GM13977 (cell line): Measurements from ENCODE around the gene CENPK.

Source experiments
- DNase-seq: peaks from one replicate; pipeline ENCODE4 v3.0.0; 2012; ENCODE audit warnings: low spot score
- in situ Hi-C: fragments of 300-500 bp; cut with MboI; formaldehyde crosslinking; loops from one replicate; pipeline ENCODE4 v1.12.0; 2022; ENCODE audit warnings: low sequenced_read_pairs, low pct_unique_long_range_greater_than_20kb, mixed read lengths, inconsistent platforms; ENCODE audit not compliant: unreplicated experiment
- TF ChIP-seq, protein P1 (sequence below): IDR thresholded peaks from 2 replicates; pipeline ENCODE4 v1.5.1; 2012; ENCODE audit warnings: mild to moderate bottlenecking, control low read depth; ENCODE audit not compliant: insufficient read depth; ENCODE audit errors: extremely low read depth, missing control alignments

The CENPK gene

DNA sequence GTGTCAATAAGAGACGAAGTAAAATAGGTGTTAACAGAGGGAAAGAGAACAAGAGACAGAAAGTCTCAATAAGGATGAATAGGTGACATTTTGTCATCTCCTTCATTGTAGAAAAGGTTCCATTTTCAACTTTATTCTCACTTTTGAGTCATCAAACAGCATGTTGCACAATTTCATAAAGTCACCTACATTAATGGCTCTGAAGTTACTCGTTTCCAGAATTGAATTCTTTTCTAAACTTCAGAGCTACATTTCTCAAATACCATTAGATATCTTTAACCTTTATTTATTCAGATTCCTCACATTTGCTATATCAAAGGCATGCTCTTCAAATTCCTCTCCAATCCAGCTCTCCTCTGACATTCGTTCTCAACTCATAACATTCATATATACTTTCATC lies 94.3 kb downstream of the CENPK start:
- no peak for DNase-seq
- in situ Hi-C loops, result no loop called here
- TF ChIP-seq, protein P1, sequence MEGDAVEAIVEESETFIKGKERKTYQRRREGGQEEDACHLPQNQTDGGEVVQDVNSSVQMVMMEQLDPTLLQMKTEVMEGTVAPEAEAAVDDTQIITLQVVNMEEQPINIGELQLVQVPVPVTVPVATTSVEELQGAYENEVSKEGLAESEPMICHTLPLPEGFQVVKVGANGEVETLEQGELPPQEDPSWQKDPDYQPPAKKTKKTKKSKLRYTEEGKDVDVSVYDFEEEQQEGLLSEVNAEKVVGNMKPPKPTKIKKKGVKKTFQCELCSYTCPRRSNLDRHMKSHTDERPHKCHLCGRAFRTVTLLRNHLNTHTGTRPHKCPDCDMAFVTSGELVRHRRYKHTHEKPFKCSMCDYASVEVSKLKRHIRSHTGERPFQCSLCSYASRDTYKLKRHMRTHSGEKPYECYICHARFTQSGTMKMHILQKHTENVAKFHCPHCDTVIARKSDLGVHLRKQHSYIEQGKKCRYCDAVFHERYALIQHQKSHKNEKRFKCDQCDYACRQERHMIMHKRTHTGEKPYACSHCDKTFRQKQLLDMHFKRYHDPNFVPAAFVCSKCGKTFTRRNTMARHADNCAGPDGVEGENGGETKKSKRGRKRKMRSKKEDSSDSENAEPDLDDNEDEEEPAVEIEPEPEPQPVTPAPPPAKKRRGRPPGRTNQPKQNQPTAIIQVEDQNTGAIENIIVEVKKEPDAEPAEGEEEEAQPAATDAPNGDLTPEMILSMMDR, result no peak
